Body of pancreas (tissue), 4 donors: ENCODE results near the gene PKM.

Source experiments
- CTCF ChIP-seq, 7 experiments: fragments of 450-650 bp in 4 of 7; fragments of 200-600 bp in 3 of 7; sonication (generic) in 3 of 7; IDR thresholded peaks; one replicate each; pipeline ENCODE4 v1.5.1; 2016 to 2019; ENCODE audit warnings: antibody characterized with exemption in 7 of 7
- POLR2A ChIP-seq, 3 donors: fragments of 450-650 bp; IDR thresholded peaks; one replicate each; pipeline ENCODE4 v1.6.1; 2016; ENCODE audit warnings: antibody characterized with exemption in 3 of 3, mild to moderate bottlenecking in 2 of 3

GRCh38 chr15:72202302-72202701, 28.7 kb downstream of the PKM start:
- TF ChIP-seq CTCF (IDR thresholded peaks at IDR 0.05) (no peak), POLR2A (IDR thresholded peaks at IDR 0.05) (no peak)
